NK-92 (cell line): ENCODE data around the gene LRRC19.

Experiments used
- DNase-seq: peaks from one replicate; lab custom pipeline; 2025; ENCODE audit not compliant: unreplicated experiment; lab: John Stamatoyannopoulos, UW

The LRRC19 gene, protein sequence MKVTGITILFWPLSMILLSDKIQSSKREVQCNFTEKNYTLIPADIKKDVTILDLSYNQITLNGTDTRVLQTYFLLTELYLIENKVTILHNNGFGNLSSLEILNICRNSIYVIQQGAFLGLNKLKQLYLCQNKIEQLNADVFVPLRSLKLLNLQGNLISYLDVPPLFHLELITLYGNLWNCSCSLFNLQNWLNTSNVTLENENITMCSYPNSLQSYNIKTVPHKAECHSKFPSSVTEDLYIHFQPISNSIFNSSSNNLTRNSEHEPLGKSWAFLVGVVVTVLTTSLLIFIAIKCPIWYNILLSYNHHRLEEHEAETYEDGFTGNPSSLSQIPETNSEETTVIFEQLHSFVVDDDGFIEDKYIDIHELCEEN

DNA sequence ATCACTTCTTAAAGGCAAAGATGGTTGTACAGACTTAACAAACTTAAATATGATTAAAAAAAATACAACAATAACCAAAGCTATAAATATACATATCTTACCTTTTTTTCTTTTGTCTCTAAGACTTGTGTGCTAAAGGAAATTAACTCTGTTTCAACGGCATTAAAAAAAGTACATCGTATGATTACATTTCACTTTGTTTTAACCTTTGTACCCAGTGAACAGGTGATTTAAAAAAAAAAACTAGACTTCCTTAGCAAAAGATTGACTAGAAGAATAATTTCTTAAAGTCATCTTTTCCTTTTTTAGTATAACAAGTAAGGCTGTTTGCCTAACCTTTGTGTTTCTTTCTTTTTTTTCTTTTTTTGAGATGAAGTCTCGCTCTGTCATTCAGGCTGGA lies at the start of gene LRRC19:
LRRC19 (minus strand) TSS at position 182 of the 400 bp plus-strand sequence. CDS start 5,978 bp downstream, outside the sequence.
- no peak for DNase-seq

DNA sequence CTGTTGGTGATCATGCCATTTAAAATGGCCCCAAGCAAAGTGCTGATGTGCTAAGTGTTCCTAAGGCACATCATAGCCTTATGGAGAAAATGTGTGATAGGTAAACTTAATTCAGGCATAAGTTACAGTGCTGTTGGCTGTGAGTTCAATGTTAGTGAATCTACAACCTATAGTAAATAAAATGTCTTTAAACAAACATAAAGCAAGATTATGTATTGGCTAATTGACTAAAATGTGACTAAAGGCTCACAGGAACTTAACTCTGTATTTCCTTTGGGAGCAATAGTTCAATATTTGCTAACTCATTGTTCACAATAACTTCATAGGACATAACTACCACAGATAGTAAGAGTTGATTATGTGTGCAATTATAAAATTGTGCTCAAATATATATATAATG lies 49.4 kb upstream of the LRRC19 start:
- DNase-seq: no peak

DNA sequence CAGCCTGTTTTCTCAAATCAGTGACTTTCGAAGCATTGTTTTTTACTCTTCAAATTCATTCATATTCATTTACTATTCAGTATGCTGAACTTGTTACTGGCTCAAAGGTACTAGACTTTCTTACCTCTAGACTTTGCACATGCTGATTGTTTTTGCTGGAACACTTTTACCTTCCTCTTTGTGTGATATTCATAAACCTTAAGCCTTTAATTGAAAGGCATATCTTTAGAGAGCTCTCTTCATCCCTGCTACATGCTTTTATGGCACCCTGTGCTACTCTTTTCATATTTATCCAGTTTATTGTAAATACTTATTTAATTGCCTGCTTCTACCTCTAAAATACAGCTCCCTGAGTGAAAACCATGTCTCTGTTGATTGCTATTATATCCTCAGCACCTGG lies 48.7 kb upstream of the LRRC19 start:
- DNase-seq: no peak

- no peak for DNase-seq
These were observed 48.0 kb upstream of the LRRC19 start for GRCh38 chr9:27053369-27054022.

DNA sequence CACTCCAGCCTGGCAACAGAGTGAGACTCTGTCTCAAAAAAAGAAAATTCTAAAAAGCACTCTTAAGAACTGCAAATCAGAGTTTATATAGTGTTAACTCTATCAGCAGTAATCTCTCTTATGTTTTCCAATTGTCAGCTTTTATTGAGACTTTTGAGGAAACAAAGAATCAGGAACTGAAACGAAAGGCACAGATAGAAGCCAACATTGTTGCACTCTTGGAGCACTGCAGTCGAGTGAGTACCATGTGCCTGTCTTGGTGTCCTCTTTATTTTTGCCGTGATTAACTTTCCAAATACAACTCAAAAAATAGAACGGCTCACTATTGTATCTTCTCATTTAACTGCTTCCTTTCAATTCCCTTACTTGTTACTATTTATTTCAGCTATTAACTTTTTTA lies 41.7 kb upstream of the LRRC19 start:
- DNase-seq: no peak

DNA sequence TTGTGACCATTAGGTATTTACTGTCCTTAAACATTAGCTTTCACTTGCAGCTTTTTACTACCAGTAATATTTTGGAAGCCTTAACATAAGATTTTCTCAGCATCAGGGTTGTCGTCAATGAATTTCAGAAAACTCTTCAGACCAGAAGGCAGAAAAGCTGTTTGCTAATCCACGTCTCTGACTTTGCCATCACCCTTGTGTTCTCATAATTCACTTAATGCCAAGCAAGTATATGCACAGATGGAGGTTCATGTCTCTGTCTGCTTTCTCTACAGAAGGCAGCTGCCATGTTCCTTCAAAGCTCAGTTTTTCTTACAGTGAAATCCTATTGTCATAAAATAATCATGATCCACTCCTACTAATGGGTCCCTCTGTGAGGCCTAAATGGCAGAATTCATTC lies 37.7 kb upstream of the LRRC19 start:
- DNase-seq: no peak

DNA sequence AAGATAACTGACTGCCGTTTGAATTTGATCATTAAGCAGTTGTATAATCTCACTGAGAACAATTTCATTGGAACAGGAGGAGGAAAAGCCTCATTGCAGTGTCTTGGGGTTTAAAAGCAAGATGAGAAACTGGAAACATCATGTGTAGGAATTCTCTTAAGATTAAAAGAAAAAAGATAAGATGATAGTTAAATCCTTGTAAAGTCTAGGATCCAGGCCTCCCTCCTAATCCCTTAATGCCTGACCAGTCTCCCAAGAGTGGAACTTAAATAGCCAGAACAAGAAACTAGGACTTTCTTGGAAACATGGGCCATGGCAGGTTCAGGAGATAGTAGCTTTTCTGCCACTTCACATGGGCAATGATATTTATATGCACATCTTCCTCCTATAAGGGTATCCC lies 37.0 kb upstream of the LRRC19 start:
- DNase-seq: no peak

DNA sequence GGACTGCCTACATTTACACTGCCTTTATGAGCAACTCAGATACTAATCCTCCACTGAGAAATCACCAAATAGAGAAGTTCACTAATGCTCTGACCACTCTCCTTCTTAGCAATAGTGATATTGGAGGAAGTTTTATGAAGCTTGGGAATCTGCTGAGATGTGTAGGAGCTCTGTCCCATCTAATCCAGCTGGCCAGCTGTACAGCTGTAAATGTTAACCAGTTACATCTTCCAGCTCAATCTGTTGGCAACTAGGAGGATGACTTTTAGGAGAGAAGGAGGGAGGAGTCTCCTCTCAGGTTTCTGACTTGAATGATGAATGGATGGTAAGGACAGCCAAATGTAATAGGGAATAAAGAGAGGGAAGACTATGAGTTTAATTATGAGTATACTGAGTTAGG lies 36.3 kb upstream of the LRRC19 start:
- no peak for DNase-seq

GRCh38 chr9:27037499-27037898 lies 32.0 kb upstream of the LRRC19 start:
- DNase-seq: no peak

DNA sequence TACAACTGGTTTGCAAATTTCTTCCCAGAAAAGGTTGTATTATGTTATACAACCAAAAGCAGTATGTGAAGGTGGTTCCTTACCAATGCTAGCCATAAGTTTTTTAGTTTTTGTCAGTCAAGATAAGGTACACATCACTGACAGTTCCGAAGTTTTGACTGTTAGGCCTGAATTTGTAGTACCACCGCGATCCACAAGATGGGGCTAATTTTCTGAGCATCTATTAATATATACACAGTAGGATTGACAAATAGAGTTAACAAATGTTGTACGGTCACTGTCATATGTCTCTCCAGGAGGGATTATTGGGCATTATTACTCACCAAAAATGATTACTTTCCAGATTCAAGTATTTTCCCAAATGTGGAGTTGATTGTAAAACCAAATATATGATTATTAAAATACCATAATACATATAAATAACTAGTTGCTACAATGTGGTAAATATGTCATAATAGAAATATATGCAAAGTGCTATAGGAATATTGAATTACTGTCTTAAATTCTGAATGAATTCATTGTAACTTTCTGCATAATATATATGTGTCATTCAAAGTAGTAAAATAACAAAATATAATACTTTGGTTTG lies 28.4 kb upstream of the LRRC19 start:
- DNase-seq: no peak

DNA sequence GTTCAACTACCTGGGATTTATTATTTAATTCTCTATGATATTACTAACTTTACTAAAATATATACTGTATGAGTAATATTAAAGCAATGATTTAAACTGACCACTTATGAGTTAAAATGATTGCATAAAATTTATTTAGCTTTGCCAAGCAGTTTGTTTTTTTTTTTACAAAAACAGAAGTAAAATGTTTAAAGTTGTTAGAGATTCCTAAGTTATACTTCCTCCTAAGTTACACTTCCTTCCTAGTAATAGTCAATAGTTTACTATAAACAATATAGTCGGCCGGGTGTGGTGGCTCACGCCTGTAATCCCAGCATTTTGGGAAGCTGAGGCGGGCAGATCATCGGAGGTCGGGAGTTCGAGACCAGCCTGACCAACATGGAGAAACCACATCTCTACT lies 23.7 kb upstream of the LRRC19 start:
- DNase-seq: no peak

GRCh38 chr9:27022920-27023319 lies 17.4 kb upstream of the LRRC19 start:
- no peak for DNase-seq

GRCh38 chr9:27019589-27019988 lies 14.1 kb upstream of the LRRC19 start:
- no peak for DNase-seq

GRCh38 chr9:27003426-27004077 lies 1.9 kb downstream of the LRRC19 start:
- no peak for DNase-seq

GRCh38 chr9:26995810-26996209 lies 9.7 kb downstream of the LRRC19 start:
- no peak for DNase-seq

GRCh38 chr9:26983340-26983739 lies 22.1 kb downstream of the LRRC19 start:
- no peak for DNase-seq

DNA sequence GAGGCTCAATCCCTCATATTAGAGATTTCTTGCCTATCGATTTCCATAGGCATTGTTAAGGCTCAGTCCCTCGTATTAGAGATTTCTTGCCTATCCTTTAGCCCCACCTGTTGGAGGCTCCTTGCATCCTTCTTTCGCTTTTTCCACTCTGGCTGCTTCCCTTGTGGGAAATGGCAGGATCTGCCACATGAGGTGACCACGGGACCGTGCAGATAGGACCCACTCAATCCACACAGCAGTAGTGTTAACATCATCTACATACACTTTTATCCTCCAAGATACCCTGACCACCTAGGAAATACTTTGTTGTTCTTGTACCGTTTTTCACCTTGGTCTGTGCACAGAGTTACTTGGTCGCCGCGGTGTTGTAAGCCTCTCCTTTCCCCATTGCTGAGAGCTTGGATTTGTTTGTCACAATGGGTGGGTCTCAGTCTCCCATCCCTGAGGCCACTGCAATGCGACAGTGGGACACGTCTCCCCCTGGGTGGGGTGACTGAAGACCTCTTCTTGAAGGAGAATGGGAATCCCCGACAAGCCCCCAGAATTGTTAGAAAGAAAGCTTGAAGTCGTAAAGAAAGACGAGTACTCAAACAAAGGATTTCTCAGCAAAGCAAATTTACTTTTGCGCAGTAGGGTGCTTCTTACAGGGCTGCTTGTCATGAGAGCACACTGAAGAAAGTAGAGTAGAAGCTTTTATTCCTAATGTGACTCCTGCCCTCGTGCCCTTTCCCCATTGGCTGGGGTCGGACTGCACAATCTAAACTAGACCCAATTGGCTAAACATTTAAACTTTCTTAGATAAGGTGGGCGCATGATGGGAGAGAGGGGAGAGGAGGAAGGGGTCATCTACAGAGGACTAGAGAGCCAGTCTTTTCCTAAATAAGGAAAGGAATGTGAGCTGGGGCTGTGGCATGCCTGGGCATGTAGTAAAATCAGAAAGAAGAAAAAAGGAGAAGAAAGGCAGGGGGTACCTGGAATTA lies 29.5 kb downstream of the LRRC19 start:
- DNase-seq: no peak

- DNase-seq: no peak
These were observed 30.5 kb downstream of the LRRC19 start for GRCh38 chr9:26974927-26975326.

DNA sequence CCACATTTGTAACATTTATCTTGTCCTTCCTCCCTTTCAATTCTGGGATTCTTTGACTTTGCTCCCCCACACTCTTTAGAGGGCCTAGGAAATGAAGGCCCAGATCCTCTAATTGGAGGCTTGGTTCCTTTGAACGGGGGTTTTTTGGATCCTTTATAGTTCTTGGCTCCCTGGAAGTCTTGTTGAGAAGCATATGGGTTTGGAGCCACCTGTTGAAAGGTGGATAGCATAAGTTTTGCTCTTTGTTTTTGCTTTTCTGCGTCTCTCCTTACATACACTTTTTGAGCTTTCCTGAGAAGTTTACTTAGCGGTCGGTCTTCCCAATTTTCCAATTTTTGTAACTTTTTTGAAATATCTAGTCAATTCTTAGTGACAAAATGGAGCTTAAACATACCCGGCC lies 31.5 kb downstream of the LRRC19 start:
- no peak for DNase-seq

- no peak for DNase-seq
These were observed 33.8 kb downstream of the LRRC19 start for GRCh38 chr9:26971721-26972120.

DNA sequence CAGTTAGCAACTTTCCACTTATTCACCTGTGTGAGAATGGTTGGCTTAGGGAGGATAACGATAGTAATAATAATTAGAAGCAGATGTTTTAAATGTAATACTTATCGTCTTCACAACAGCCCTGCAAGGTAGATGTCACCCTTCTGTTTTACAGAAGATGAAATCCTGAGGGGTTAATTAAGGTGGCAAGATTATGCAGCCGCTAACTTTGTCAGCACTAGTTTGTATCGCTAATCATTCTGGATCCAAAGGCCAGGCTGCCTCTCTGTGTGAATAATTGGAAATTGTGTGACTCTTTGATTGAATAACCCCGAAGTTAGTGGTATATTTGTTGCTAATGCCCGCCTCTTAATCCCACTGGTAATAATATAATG lies 48.6 kb downstream of the LRRC19 start:
- DNase-seq: no peak
